GM18873 (cell line): Measurements from ENCODE around the gene COBL.

ENCODE experiments used
- ATAC-seq: cut with Tn5 transposase; IDR thresholded peaks from one replicate; pipeline ENCODE4 v1.9.1; 2021; ENCODE audit warnings: mild to moderate bottlenecking, moderate library complexity, moderate number of reproducible peaks; ENCODE audit not compliant: unreplicated experiment, low FRiP score

COBL gene

GRCh38 chr7:51035716-51036115 lies 280.9 kb downstream of the COBL start:
- ATAC-seq: no peak

GRCh38 chr7:51034521-51035264 lies 281.9 kb downstream of the COBL start:
- no peak for ATAC-seq

GRCh38 chr7:51033727-51034520 lies 282.7 kb downstream of the COBL start:
- no peak for ATAC-seq

- no peak for ATAC-seq
Observed at GRCh38 chr7:51031791-51032515, 284.7 kb downstream of the COBL start.

- ATAC-seq: no peak
Observed at GRCh38 chr7:51031216-51031615, 285.4 kb downstream of the COBL start.

GRCh38 chr7:51029701-51030191 lies 286.9 kb downstream of the COBL start:
- no peak for ATAC-seq

- no peak for ATAC-seq
Observed at GRCh38 chr7:51029131-51029530, 287.5 kb downstream of the COBL start.

- no peak for ATAC-seq
Observed at GRCh38 chr7:51027935-51028830, 288.4 kb downstream of the COBL start.

GRCh38 chr7:51027106-51027934 lies 289.3 kb downstream of the COBL start:
- no peak for ATAC-seq

- ATAC-seq: no peak
Observed at GRCh38 chr7:51026341-51026740, 290.3 kb downstream of the COBL start.

GRCh38 chr7:51025668-51026067 lies 290.9 kb downstream of the COBL start:
- ATAC-seq: no peak

GRCh38 chr7:51024867-51025266 lies 291.7 kb downstream of the COBL start:
- no peak for ATAC-seq

GRCh38 chr7:51023547-51023946 lies 293.1 kb downstream of the COBL start:
- ATAC-seq: no peak

GRCh38 chr7:51022821-51023220 lies 293.8 kb downstream of the COBL start:
- no peak for ATAC-seq

- no peak for ATAC-seq
Observed at GRCh38 chr7:51021906-51022570, 294.6 kb downstream of the COBL start.

- no peak for ATAC-seq
Observed at GRCh38 chr7:51020944-51021343, 295.7 kb downstream of the COBL start.

GRCh38 chr7:51019891-51020870 lies 296.4 kb downstream of the COBL start:
- no peak for ATAC-seq
